ENCODE measurements around the gene PPFIA3. TPM values are rescaled to one million over a fixed set of nuclear protein-coding genes. Genes with fewer than 3 reads are reported as not detected.

PPFIA3 gene
- total RNA-seq, 2 donors from 2014 or later: 21.8 to 24.2 TPM

- ATAC-seq (peak; percentile 79), DNase-seq (peak in 1 of 2 donors; percentile 67)
- intact Hi-C loops (cut with DNase I, micrococcal nuclease): loop anchor here in 1 of 2 donors (5.0 to 10.0 kb wide), 2 partner anchors 50 to 97 kb away; no protein-coding TSS in a partner anchor
Measured at GRCh38 chr19:49097453-49098288, 21.7 kb upstream of the PPFIA3 start.

GRCh38 chr19:49098795-49099194, 20.5 kb upstream of the PPFIA3 start:
- no peak for DNase-seq
- ATAC-seq: no peak
- intact Hi-C loops (cut with DNase I, micrococcal nuclease): loop anchor here in 1 of 2 donors (5.0 to 10.0 kb wide), 2 partner anchors 49 to 96 kb away; no protein-coding TSS in a partner anchor

GRCh38 chr19:49101160-49101559, 18.2 kb upstream of the PPFIA3 start:
- no peak for DNase-seq
- no peak for ATAC-seq
- intact Hi-C loops (cut with DNase I, micrococcal nuclease): loop anchor here in 1 of 2 donors (10.0 kb wide), 1 partner anchor 104 kb away; no protein-coding TSS in a partner anchor

GRCh38 chr19:49102303-49102702, 17.0 kb upstream of the PPFIA3 start:
- intact Hi-C loops (cut with DNase I, micrococcal nuclease): loop anchor here in 1 of 2 donors (10.0 kb wide), 1 partner anchor 102 kb away; no protein-coding TSS in a partner anchor
- no peak for ATAC-seq
- DNase-seq: no peak

- intact Hi-C loops (cut with DNase I, micrococcal nuclease): loop anchor here in 1 of 2 donors (10.0 kb wide), 1 partner anchor 101 kb away; no protein-coding TSS in a partner anchor
- ATAC-seq (no peak), DNase-seq (no peak)
Measured at GRCh38 chr19:49103331-49104085, 15.8 kb upstream of the PPFIA3 start.

- DNase-seq: no peak
- intact Hi-C loops (cut with DNase I, micrococcal nuclease): loop anchor here in 1 of 2 donors (10.0 kb wide), 1 partner anchor 100 kb away; no protein-coding TSS in a partner anchor
Measured at GRCh38 chr19:49104229-49104864, 15.0 kb upstream of the PPFIA3 start.

GRCh38 chr19:49106648-49107135, 12.7 kb upstream of the PPFIA3 start:
- peak; percentile 71 for ATAC-seq

More at GRCh38 chr19:49104229-49104864, 15.0 kb upstream of the PPFIA3 start:
- no peak for ATAC-seq

GRCh38 chr19:49107625-49108459, 11.5 kb upstream of the PPFIA3 start:
- DNase-seq: no peak
- intact Hi-C loops (cut with DNase I, micrococcal nuclease): loop anchor here in 1 of 2 donors (10.0 kb wide), 1 partner anchor 97 kb away; no protein-coding TSS in a partner anchor
- ATAC-seq: no peak

More at GRCh38 chr19:49106648-49107135, 12.7 kb upstream of the PPFIA3 start:
- DNase-seq: peak in 1 of 2 donors; percentile 79
- intact Hi-C loops (cut with DNase I, micrococcal nuclease): loop anchor here in 1 of 2 donors (10.0 kb wide), 1 partner anchor 98 kb away; no protein-coding TSS in a partner anchor

- ATAC-seq: no peak
- intact Hi-C loops (cut with DNase I, micrococcal nuclease): loop anchor here in 1 of 2 donors (10.0 kb wide), 1 partner anchor 96 kb away; no protein-coding TSS in a partner anchor
- DNase-seq: no peak
Measured at GRCh38 chr19:49109051-49109450, 10.3 kb upstream of the PPFIA3 start.

GRCh38 chr19:49109569-49110233, 9.6 kb upstream of the PPFIA3 start:
- no peak for DNase-seq
- no peak for ATAC-seq
- intact Hi-C loops (cut with DNase I, micrococcal nuclease): loop anchor here in 1 of 2 donors (10.0 kb wide), 1 partner anchor 95 kb away; no protein-coding TSS in a partner anchor

- DNase-seq: no peak
- intact Hi-C loops (cut with DNase I, micrococcal nuclease): no loop called here
- no peak for ATAC-seq
Measured at GRCh38 chr19:49110567-49110966, 8.8 kb upstream of the PPFIA3 start.

GRCh38 chr19:49111218-49111998, 7.9 kb upstream of the PPFIA3 start:
- intact Hi-C loops (cut with DNase I, micrococcal nuclease): no loop called here
- DNase-seq (no peak), ATAC-seq (no peak)

GRCh38 chr19:49113762-49114629, 5.3 kb upstream of the PPFIA3 start, which contains the start of gene LIN7B:
Gene LIN7B, plus strand, starts transcription at chr19:49114370. Its CDS starts 35 bp downstream, at chr19:49114405.
- peak; percentile 59 for ATAC-seq
- peak; percentile 47 to 71 for DNase-seq
- intact Hi-C loops (cut with DNase I, micrococcal nuclease): no loop called here

GRCh38 chr19:49114630-49115363, 4.5 kb upstream of the PPFIA3 start:
- peak; percentile 74 to 77 for DNase-seq
- intact Hi-C loops (cut with DNase I, micrococcal nuclease): no loop called here
- ATAC-seq: peak; percentile 11

Measured in left colon (tissue), 2 donors.